Activated T-helper 1 cell treated with anti-CD3 and anti-CD28 coated beads, Interleukin-12 subunit alpha, Interleukin-12 subunit beta, Interleukin-2, Interleukin-4 antibody, amounts not matched to agents 30 ng/mL and 10 ng/mL and 1 ng/mL, durations not matched to agents 14 hours and 24 hours and 36 hours (primary cell): ENCODE measurements around the gene BANF2. TPM values are rescaled to one million over a fixed set of nuclear protein-coding genes. Genes with fewer than 3 reads are reported as not detected.
"Not testable (repeated sequence)": the region's sequence is repeated elsewhere in the genome, so short reads cannot be mapped to it uniquely, and the experiment has no call there.

Experiments
- DNase-seq: peaks from one replicate; pipeline ENCODE4 v3.0.0; 2021; ENCODE audit warnings: low spot score
- H3K27ac Mint-ChIP-seq: one replicate; pipeline ENCODE4 v1.8.0; 2021; ENCODE audit warnings: mild to moderate bottlenecking, mixed read lengths
- H3K27me3 Mint-ChIP-seq: one replicate; pipeline ENCODE4 v1.8.0; 2022; ENCODE audit warnings: mild to moderate bottlenecking, moderate library complexity, mixed read lengths; ENCODE audit not compliant: insufficient read depth
- H3K36me3 Mint-ChIP-seq: one replicate; pipeline ENCODE4 v1.8.0; 2021; ENCODE audit warnings: low read depth, mixed read lengths
- H3K4me1 Mint-ChIP-seq: one replicate; pipeline ENCODE4 v1.8.0; 2021; ENCODE audit warnings: low read depth, mixed read lengths
- H3K4me3 Mint-ChIP-seq: one replicate; pipeline ENCODE4 v1.8.0; 2021; ENCODE audit warnings: mild to moderate bottlenecking, moderate library complexity, mixed read lengths
- H3K9me3 Mint-ChIP-seq: one replicate; pipeline ENCODE4 v1.8.0; 2021; ENCODE audit warnings: mixed read lengths
- intact Hi-C: fragments of 100-400 bp; cut with micrococcal nuclease; formaldehyde crosslinking; loops from one replicate; pipeline ENCODE4 v1.15.1; 2024
- total RNA-seq: library from RNA; stranded (reverse); gene quantifications from 2 replicates; pipeline ENCODE4 v1.2.3, GENCODE V29; 2022

The BANF2 gene
- total RNA-seq, 1 donor from 2014 or later: not detected

- no peaks in the 10 kb centered on the region for H3K9me3 Mint-ChIP-seq
- peaks cover 49% of the 10 kb centered on the region for H3K36me3 Mint-ChIP-seq
- H3K4me1 Mint-ChIP-seq: peaks cover 46% of the 10 kb centered on the region
- no peaks in the 10 kb centered on the region for H3K27me3 Mint-ChIP-seq
- no peak overlapping the region for H3K4me3 Mint-ChIP-seq
- intact Hi-C loops: no loop called here
- no peak overlapping the region for H3K27ac Mint-ChIP-seq
- no peak for DNase-seq
These were observed 41.1 kb upstream of the BANF2 start for GRCh38 chr20:17658648-17658993.

GRCh38 chr20:17659344-17659743 lies 40.4 kb upstream of the BANF2 start:
- H3K4me3 Mint-ChIP-seq, H3K27ac Mint-ChIP-seq, H3K9me3 Mint-ChIP-seq, H3K27me3 Mint-ChIP-seq, intact Hi-C loops, DNase-seq: not testable (repeated sequence)
- peaks cover 48% of the 10 kb centered on the region for H3K36me3 Mint-ChIP-seq
- H3K4me1 Mint-ChIP-seq: peaks cover 53% of the 10 kb centered on the region

GRCh38 chr20:17659801-17660200 lies 40.0 kb upstream of the BANF2 start:
- no peak for DNase-seq
- intact Hi-C loops: loop anchor here (5.0 kb wide), 2 partner anchors 122 to 238 kb away; no protein-coding TSS in a partner anchor
- Mint-ChIP-seq H3K27ac (no peak overlapping the region), H3K27me3 (no peaks in the 10 kb centered on the region), H3K4me1 (peaks cover 57% of the 10 kb centered on the region), H3K9me3 (no peaks in the 10 kb centered on the region), H3K4me3 (no peak overlapping the region), H3K36me3 (peaks cover 44% of the 10 kb centered on the region)

- H3K27me3 Mint-ChIP-seq: no peaks in the 10 kb centered on the region
- no peaks in the 10 kb centered on the region for H3K9me3 Mint-ChIP-seq
- DNase-seq: no peak
- no peak overlapping the region for H3K4me3 Mint-ChIP-seq
- H3K27ac Mint-ChIP-seq: peak overlapping the region; percentile 4
- H3K4me1 Mint-ChIP-seq: peaks cover 66% of the 10 kb centered on the region
- intact Hi-C loops: loop anchor here (5.0 kb wide), 2 partner anchors 123 to 237 kb away; no protein-coding TSS in a partner anchor
- H3K36me3 Mint-ChIP-seq: peaks cover 44% of the 10 kb centered on the region
These were observed 39.1 kb upstream of the BANF2 start for GRCh38 chr20:17660667-17661066.

DNA sequence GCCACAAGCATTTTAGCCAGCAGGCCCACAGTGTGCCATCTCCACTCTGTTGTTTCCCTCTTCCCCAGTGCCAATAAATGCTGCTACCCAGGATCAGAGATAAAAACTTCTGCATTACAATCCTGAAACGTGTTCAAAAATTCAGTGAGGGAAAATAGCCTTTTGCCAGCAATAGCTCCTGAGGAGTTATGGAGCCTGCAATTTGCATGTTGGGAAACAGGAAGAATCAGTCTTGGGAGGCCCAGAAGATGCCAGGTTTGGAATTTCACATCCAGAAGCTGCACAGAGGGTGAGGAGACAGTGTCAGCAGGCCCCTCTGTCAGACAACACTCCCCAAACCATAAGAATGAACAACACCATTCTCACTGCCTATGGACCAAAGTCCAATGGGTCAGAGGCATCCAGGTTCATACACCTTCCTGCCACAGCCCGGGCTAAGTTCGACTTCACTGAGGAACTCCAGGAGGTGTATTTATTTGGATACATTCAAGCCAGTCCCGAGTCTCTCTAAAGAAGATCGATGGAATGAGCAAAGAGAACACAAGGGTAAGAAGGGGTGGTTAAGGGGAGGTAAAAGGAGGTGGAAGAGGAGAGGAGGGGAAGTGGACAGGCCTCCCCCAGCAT lies 38.5 kb upstream of the BANF2 start:
- H3K4me1 Mint-ChIP-seq: peaks cover 68% of the 10 kb centered on the region
- intact Hi-C loops: loop anchor here (5.0 kb wide), 2 partner anchors 124 to 236 kb away; no protein-coding TSS in a partner anchor
- H3K27me3 Mint-ChIP-seq: no peaks in the 10 kb centered on the region
- peak overlapping the region; percentile 79 for H3K27ac Mint-ChIP-seq
- H3K9me3 Mint-ChIP-seq: no peaks in the 10 kb centered on the region
- H3K36me3 Mint-ChIP-seq: peaks cover 44% of the 10 kb centered on the region
- DNase-seq: no peak
- no peak overlapping the region for H3K4me3 Mint-ChIP-seq

DNA sequence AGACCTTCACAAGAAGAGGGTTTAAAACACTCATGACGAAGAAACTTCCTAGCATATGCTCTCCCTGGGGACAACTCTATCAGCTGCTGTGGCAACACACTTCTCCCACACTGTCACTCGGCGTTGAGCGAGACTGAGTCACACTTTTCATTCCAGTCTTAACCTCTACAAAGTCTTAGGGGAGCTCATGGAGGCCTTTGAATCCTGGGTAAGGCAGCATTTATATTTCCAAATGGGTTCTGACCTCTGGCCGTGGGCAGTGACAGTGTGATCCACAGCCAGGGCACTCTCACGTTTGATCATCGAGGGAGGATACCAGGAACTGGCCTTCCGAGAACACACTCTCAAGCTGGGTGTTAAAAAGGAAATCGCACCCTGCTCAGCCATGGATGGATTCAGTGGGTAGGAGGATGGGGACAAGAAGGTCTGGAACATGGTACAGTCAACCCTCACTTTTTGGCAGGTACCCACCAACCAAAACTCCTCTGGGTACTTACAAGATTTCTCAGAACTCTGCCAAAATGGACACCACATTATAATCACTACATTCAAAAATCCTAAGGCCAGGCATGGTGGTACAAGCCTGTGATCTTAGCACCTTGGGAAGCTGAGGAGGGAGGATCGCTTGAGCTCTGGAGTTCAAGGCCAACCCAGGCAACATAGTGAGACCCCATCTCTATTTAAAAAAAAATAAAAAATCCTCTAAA lies 37.3 kb upstream of the BANF2 start:
- intact Hi-C loops: loop anchor here (5.0 kb wide), 2 partner anchors 125 to 235 kb away; no protein-coding TSS in a partner anchor
- Mint-ChIP-seq H3K27ac (peak overlapping the region; percentile 72), H3K27me3 (no peaks in the 10 kb centered on the region), H3K36me3 (peaks cover 37% of the 10 kb centered on the region), H3K4me1 (peaks cover 70% of the 10 kb centered on the region), H3K4me3 (no peak overlapping the region), H3K9me3 (no peaks in the 10 kb centered on the region)
- DNase-seq: no peak

DNA sequence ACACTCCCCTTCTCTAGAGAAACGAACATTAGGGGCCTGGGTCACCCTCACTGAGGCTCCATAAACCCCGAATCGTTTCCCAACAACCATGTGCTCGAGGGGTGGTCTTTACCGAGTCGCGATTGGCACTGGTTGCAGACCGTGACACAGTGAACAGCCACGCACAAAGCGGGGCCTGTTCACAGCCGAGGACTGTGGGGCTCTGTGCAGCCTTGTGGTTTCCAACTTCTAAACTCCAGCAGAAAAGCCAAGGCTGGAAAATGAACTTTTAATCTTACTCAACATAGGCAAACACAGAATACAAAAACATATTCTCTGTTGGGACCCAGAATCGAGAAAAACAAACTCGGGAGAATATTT lies 36.7 kb upstream of the BANF2 start:
- H3K27me3 Mint-ChIP-seq: no peaks in the 10 kb centered on the region
- H3K27ac Mint-ChIP-seq: no peak overlapping the region
- peaks cover 35% of the 10 kb centered on the region for H3K36me3 Mint-ChIP-seq
- no peak overlapping the region for H3K4me3 Mint-ChIP-seq
- no peaks in the 10 kb centered on the region for H3K9me3 Mint-ChIP-seq
- H3K4me1 Mint-ChIP-seq: peaks cover 69% of the 10 kb centered on the region
- intact Hi-C loops: loop anchor here (5.0 kb wide), 2 partner anchors 126 to 234 kb away; no protein-coding TSS in a partner anchor
- no peak for DNase-seq

- Mint-ChIP-seq H3K4me3 (no peak overlapping the region), H3K4me1 (peaks cover 69% of the 10 kb centered on the region), H3K9me3 (no peaks in the 10 kb centered on the region), H3K27me3 (no peaks in the 10 kb centered on the region), H3K36me3 (peaks cover 31% of the 10 kb centered on the region), H3K27ac (no peak overlapping the region)
- intact Hi-C loops: loop anchor here (5.0 kb wide), 2 partner anchors 126 to 234 kb away; no protein-coding TSS in a partner anchor
- DNase-seq: no peak
These were observed 36.3 kb upstream of the BANF2 start for GRCh38 chr20:17663486-17663885.

GRCh38 chr20:17664025-17664633 lies 35.6 kb upstream of the BANF2 start:
- no peaks in the 10 kb centered on the region for H3K27me3 Mint-ChIP-seq
- intact Hi-C loops: loop anchor here (5.0 kb wide), 2 partner anchors 127 to 233 kb away; no protein-coding TSS in a partner anchor
- peak overlapping the region; percentile 56 for H3K4me3 Mint-ChIP-seq
- peaks cover 32% of the 10 kb centered on the region for H3K36me3 Mint-ChIP-seq
- no peaks in the 10 kb centered on the region for H3K9me3 Mint-ChIP-seq
- no peak for DNase-seq
- H3K4me1 Mint-ChIP-seq: peaks cover 69% of the 10 kb centered on the region
- H3K27ac Mint-ChIP-seq: peak overlapping the region; percentile 67

GRCh38 chr20:17665756-17666155 lies 34.0 kb upstream of the BANF2 start:
- no peak for DNase-seq
- no peak overlapping the region for H3K4me3 Mint-ChIP-seq
- no peaks in the 10 kb centered on the region for H3K9me3 Mint-ChIP-seq
- H3K27me3 Mint-ChIP-seq: no peaks in the 10 kb centered on the region
- peaks cover 22% of the 10 kb centered on the region for H3K36me3 Mint-ChIP-seq
- peaks cover 78% of the 10 kb centered on the region for H3K4me1 Mint-ChIP-seq
- H3K27ac Mint-ChIP-seq: peak overlapping the region; percentile 25
- intact Hi-C loops: loop anchor here (1.0 to 5.0 kb wide), 2 partner anchors 17 to 327 kb away; partner anchors contain the start of gene RRBP1

- no peaks in the 10 kb centered on the region for H3K9me3 Mint-ChIP-seq
- DNase-seq: no peak
- no peak overlapping the region for H3K4me3 Mint-ChIP-seq
- H3K27me3 Mint-ChIP-seq: no peaks in the 10 kb centered on the region
- peaks cover 79% of the 10 kb centered on the region for H3K4me1 Mint-ChIP-seq
- intact Hi-C loops: loop anchor here (5.0 kb wide), 1 partner anchor 326 kb away; no protein-coding TSS in a partner anchor
- no peak overlapping the region for H3K27ac Mint-ChIP-seq
- H3K36me3 Mint-ChIP-seq: peaks cover 25% of the 10 kb centered on the region
These were observed 33.3 kb upstream of the BANF2 start for GRCh38 chr20:17666481-17666880.

GRCh38 chr20:17667445-17667844 lies 32.3 kb upstream of the BANF2 start:
- Mint-ChIP-seq H3K36me3 (peaks cover 22% of the 10 kb centered on the region), H3K4me1 (peaks cover 74% of the 10 kb centered on the region), H3K27ac (no peak overlapping the region), H3K9me3 (no peaks in the 10 kb centered on the region), H3K27me3 (no peaks in the 10 kb centered on the region), H3K4me3 (no peak overlapping the region)
- DNase-seq: no peak
- intact Hi-C loops: loop anchor here (5.0 kb wide), 1 partner anchor 325 kb away; no protein-coding TSS in a partner anchor

GRCh38 chr20:17668432-17668831 lies 31.3 kb upstream of the BANF2 start:
- Mint-ChIP-seq H3K36me3 (peaks cover 26% of the 10 kb centered on the region), H3K9me3 (no peaks in the 10 kb centered on the region), H3K4me1 (peaks cover 74% of the 10 kb centered on the region), H3K27ac (no peak overlapping the region), H3K27me3 (no peaks in the 10 kb centered on the region), H3K4me3 (no peak overlapping the region)
- DNase-seq: no peak
- intact Hi-C loops: loop anchor here (5.0 kb wide), 1 partner anchor 324 kb away; no protein-coding TSS in a partner anchor
